NCI-H2171 (cell line): ENCODE results near the gene ENAH.
"Not testable (repeated sequence)": the region's sequence is repeated elsewhere in the genome, so short reads cannot be mapped to it uniquely, and the experiment has no call there.

Experiments used
- DNase-seq: peaks from one replicate; lab custom pipeline; 2025; lab: John Stamatoyannopoulos, UW

The ENAH gene

GRCh38 chr1:225493591-225494246 lies 159.2 kb downstream of the ENAH start:
- no peak for DNase-seq

- no peak for DNase-seq
These were observed 164.2 kb downstream of the ENAH start for GRCh38 chr1:225488676-225489075.

- no peak for DNase-seq
These were observed 166.1 kb downstream of the ENAH start for GRCh38 chr1:225486856-225487255.

- no peak for DNase-seq
These were observed 166.9 kb downstream of the ENAH start for GRCh38 chr1:225485991-225486530.

- no peak for DNase-seq
These were observed 167.7 kb downstream of the ENAH start for GRCh38 chr1:225485226-225485625.

- no peak for DNase-seq
These were observed 168.2 kb downstream of the ENAH start for GRCh38 chr1:225484657-225485214.

- DNase-seq = no peak
These were observed 168.9 kb downstream of the ENAH start for GRCh38 chr1:225483818-225484656.

- no peak for DNase-seq
These were observed 170.4 kb downstream of the ENAH start for GRCh38 chr1:225482421-225482950.

- DNase-seq = peak; percentile 70
These were observed 171.2 kb downstream of the ENAH start for GRCh38 chr1:225481738-225482137.

- peak; percentile 52 for DNase-seq
These were observed 172.0 kb downstream of the ENAH start for GRCh38 chr1:225480825-225481434.

GRCh38 chr1:225479996-225480720 lies 172.8 kb downstream of the ENAH start:
- no peak for DNase-seq

- DNase-seq = no peak
These were observed 173.6 kb downstream of the ENAH start for GRCh38 chr1:225479341-225479740.

GRCh38 chr1:225477296-225477911 lies 175.5 kb downstream of the ENAH start:
- DNase-seq = no peak

GRCh38 chr1:225476538-225476988 lies 176.4 kb downstream of the ENAH start:
- no peak for DNase-seq

- no peak for DNase-seq
These were observed 176.8 kb downstream of the ENAH start for GRCh38 chr1:225476100-225476511.

- DNase-seq = peak; percentile 59
These were observed 177.7 kb downstream of the ENAH start for GRCh38 chr1:225474986-225475820.

GRCh38 chr1:225474439-225474985 lies 178.4 kb downstream of the ENAH start:
- DNase-seq = no peak

GRCh38 chr1:225473676-225474438 lies 179.1 kb downstream of the ENAH start:
- not testable (repeated sequence) for DNase-seq

GRCh38 chr1:225473266-225473665 lies 179.7 kb downstream of the ENAH start:
- DNase-seq = not testable (repeated sequence)
